Endothelial cell of umbilical vein (primary cell): ENCODE results near the gene MMP28. TPM values are rescaled to one million over a fixed set of nuclear protein-coding genes. Genes with fewer than 3 reads are reported as not detected.

ENCODE experiments used
- BruUV-seq: library from RNA; stranded (reverse); fragments of 400-500 nt; replicated peaks from 2 replicates; lab custom pipeline; 2021; lab: Mats Ljungman, UMichigan
- CTCF ChIA-PET: fragments of 300-600, 350-600 bp; sonication (Branson Sonifier 250); formaldehyde crosslinking; loops from one replicate; lab custom pipeline; 2021; ENCODE audit warnings: antibody characterized with exemption, inconsistent platforms; lab: Charles Lee
- POLR2A ChIA-PET: fragments of 300-600, 350-600 bp; sonication (Branson Sonifier 250); formaldehyde crosslinking; loops from one replicate; lab custom pipeline; 2021; ENCODE audit warnings: antibody characterized with exemption, inconsistent platforms; lab: Charles Lee
- DNase-seq: peaks from one replicate; pipeline ENCODE4 v3.0.0-alpha.2; 2011; ENCODE audit warnings: low read depth, low spot score
- FAIRE-seq: peaks from 2 replicates; lab custom pipeline; 2011; peaks lifted over from hg19 to GRCh38; lab: Jason Lieb, UNC
- H2AFZ ChIP-seq: 2 replicates; pipeline ENCODE4 v1.6.0; 2012; ENCODE audit warnings: low read depth, low read length, control low read depth, inconsistent platforms
- H3K27ac ChIP-seq: 2 replicates; pipeline ENCODE4 v1.5.1; 2011; ENCODE audit warnings: low read depth, mild to moderate bottlenecking, control low read depth, low read length, moderate library complexity; ENCODE audit not compliant: insufficient read depth
- H3K27me3 ChIP-seq, 2 experiments: 2 replicates each; pipeline versions ENCODE4 v1.6.0 to v1.6.1; 2011; ENCODE audit warnings: low read length in 2 of 2, mixed read lengths in 1 of 2; ENCODE audit not compliant: control insufficient read depth in 2 of 2, insufficient read depth in 2 of 2
- H3K36me3 ChIP-seq, 2 experiments: 2 replicates in 1 of 2; 3 replicates in 1 of 2; pipeline ENCODE4 v1.5.1; 2011; ENCODE audit warnings: low read length in 2 of 2, mild to moderate bottlenecking in 1 of 2, moderate library complexity in 1 of 2; ENCODE audit not compliant: control insufficient read depth in 2 of 2, insufficient read depth in 2 of 2; ENCODE audit errors: extremely low read depth in 1 of 2
- H3K4me1 ChIP-seq: 3 replicates; pipeline ENCODE4 v1.5.1; 2011; ENCODE audit warnings: mild to moderate bottlenecking, low read length; ENCODE audit not compliant: control insufficient read depth, insufficient read depth; ENCODE audit errors: extremely low read depth
- H3K4me2 ChIP-seq: 2 replicates; pipeline ENCODE4 v1.6.1; 2011; ENCODE audit warnings: low read length, control low read depth, mixed read lengths; ENCODE audit not compliant: insufficient read depth
- H3K4me3 ChIP-seq, 3 experiments: fragments of 200-600 bp in 1 of 3; sonication (generic), shearing (Covaris generic) in 1 of 3; replicated peaks in 1 of 3; 2 replicates each; pipeline ENCODE4 v1.5.1; 2011 to 2016; ENCODE audit warnings: control low read depth in 3 of 3, low read length in 3 of 3, mild to moderate bottlenecking in 2 of 3, inconsistent platforms in 1 of 3, low read depth in 1 of 3, moderate library complexity in 1 of 3; ENCODE audit not compliant: insufficient read depth in 1 of 3
- H3K79me2 ChIP-seq: 2 replicates; pipeline ENCODE4 v1.6.0; 2012; ENCODE audit warnings: low read length, inconsistent platforms; ENCODE audit not compliant: control insufficient read depth, insufficient read depth
- H3K9ac ChIP-seq: replicated peaks from 2 replicates; pipeline ENCODE3; 2011; ENCODE audit warnings: low read length, control low read depth; ENCODE audit not compliant: insufficient read depth; ENCODE audit errors: extremely low read depth
- H3K9me1 ChIP-seq: replicated peaks from 3 replicates; pipeline ENCODE4 v1.6.0; 2011; ENCODE audit warnings: mild to moderate bottlenecking, low read length; ENCODE audit not compliant: control insufficient read depth, insufficient read depth; ENCODE audit errors: extremely low read depth
- H3K9me3 ChIP-seq: replicated peaks from 2 replicates; pipeline ENCODE4 v1.5.1; 2012; ENCODE audit warnings: low read length, inconsistent platforms; ENCODE audit not compliant: control insufficient read depth, insufficient read depth
- H4K20me1 ChIP-seq: replicated peaks from 2 replicates; pipeline ENCODE3; 2011; ENCODE audit warnings: mild to moderate bottlenecking, low read length; ENCODE audit not compliant: control insufficient read depth, insufficient read depth; ENCODE audit errors: extremely low read depth
- CTCF ChIP-seq, 2 donors: IDR thresholded peaks; 1 replicate in 1 of 2; 2 replicates in 1 of 2; pipeline ENCODE4 v1.5.1; 2011; ENCODE audit warnings: low read length in 2 of 2, mild to moderate bottlenecking in 2 of 2, moderate library complexity in 2 of 2, control low read depth in 1 of 2, inconsistent platforms in 1 of 2, low read depth in 1 of 2; ENCODE audit not compliant: insufficient read depth in 1 of 2; ENCODE audit errors: extremely low read depth in 1 of 2
- EZH2 ChIP-seq: IDR thresholded peaks from 2 replicates; pipeline ENCODE4 v1.6.1; 2012; ENCODE audit warnings: borderline replicate concordance, low read depth, mild to moderate bottlenecking, moderate library complexity, low read length, inconsistent platforms; ENCODE audit not compliant: severe bottlenecking
- FOS ChIP-seq: IDR thresholded peaks from 2 replicates; pipeline ENCODE4 v1.6.1; 2011; ENCODE audit warnings: mild to moderate bottlenecking, low read length, moderate library complexity, borderline replicate concordance; ENCODE audit not compliant: insufficient read depth
- GATA2 ChIP-seq: IDR thresholded peaks from 2 replicates; pipeline ENCODE4 v1.7.0; 2011; ENCODE audit warnings: low read depth, mild to moderate bottlenecking, moderate library complexity, mixed read lengths, low read length; ENCODE audit not compliant: insufficient read length, insufficient read depth
- JUN ChIP-seq: IDR thresholded peaks from 2 replicates; pipeline ENCODE4 v1.6.1; 2011; ENCODE audit warnings: borderline replicate concordance, low read depth; ENCODE audit not compliant: insufficient read length, insufficient read depth
- MYC ChIP-seq: IDR thresholded peaks from one replicate; pipeline ENCODE4 v1.6.1; 2011; ENCODE audit warnings: mild to moderate bottlenecking, low read depth, low read length
- POLR2A ChIP-seq: IDR thresholded peaks from 2 replicates; pipeline ENCODE4 v1.6.1; 2012; ENCODE audit warnings: low read depth, mild to moderate bottlenecking, control low read depth, low read length
- POLR2AphosphoS5 ChIP-seq: IDR thresholded peaks from 2 replicates; pipeline ENCODE4 v1.6.1; 2012; ENCODE audit warnings: low read depth, mild to moderate bottlenecking, control low read depth, low read length, moderate library complexity; ENCODE audit not compliant: insufficient read depth
- dilution Hi-C: fragments of 300-500 bp; cut with MboI; formaldehyde crosslinking; loops from one replicate; pipeline ENCODE4 v1.15.0; 2019; ENCODE audit warnings: low sequenced_read_pairs; ENCODE audit not compliant: extremely low pct_ligation_motif_present
- intact Hi-C: fragments of 100-400 bp; cut with micrococcal nuclease; formaldehyde crosslinking; loops from one replicate; pipeline ENCODE4 v1.10.0; 2022
- polyA plus RNA-seq, 4 experiments: library from polyadenylated mRNA; depleted of rRNA in 3 of 4; stranded (reverse) in 3 of 4; unstranded in 1 of 4; fragments of >200 nt; gene quantifications; 2 replicates each; pipeline versions ENCODE4 v1.2.1 to v1.2.3, GENCODE V29; 2011 to 2012; ENCODE audit warnings: missing spikeins in 1 of 4
- total RNA-seq: library from RNA; stranded (reverse); gene quantifications from 2 replicates; pipeline ENCODE4 v1.2.3, GENCODE V29; 2021
- TF ChIP-seq, protein P1 (sequence below): IDR thresholded peaks from 2 replicates; pipeline ENCODE4 v1.6.1; 2011; ENCODE audit not compliant: insufficient read depth, insufficient read length

MMP28 gene
- total and polyA plus RNA-seq, 2 donors (not counting 3 experiments of a cell fraction or from before 2014, with no cell fraction given) = 6.1 to 7.1 TPM

DNA sequence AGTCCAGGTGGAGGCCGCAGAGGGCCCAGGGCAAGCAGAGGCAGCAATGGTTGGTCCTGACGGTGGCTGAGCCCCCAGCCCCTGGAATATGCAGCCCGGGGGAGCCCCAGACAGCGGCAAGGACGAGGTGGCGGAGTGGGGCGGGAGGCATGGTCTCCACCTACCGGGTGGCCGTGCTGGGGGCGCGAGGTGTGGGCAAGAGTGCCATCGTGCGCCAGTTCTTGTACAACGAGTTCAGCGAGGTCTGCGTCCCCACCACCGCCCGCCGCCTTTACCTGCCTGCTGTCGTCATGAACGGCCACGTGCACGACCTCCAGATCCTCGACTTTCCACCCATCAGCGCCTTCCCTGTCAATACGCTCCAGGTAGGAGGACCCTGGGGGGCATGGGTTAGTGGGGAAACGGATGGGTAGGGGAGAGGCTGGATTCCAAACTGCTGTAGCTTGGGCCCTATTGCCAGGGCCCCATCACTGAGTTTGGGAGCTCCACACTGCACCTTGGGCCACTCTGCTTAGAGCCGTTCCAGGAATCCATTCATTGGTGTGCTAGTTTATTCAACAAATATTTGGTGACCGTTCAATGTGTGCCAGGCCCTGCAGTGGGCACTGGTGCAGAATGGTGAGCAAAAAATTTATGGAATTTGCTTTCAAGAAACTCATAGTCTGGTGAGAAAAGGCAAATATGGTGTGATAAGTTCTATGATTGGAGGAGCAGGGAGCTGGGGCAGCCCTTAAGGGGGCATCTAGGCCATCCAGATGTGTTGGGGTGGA is 60.2 kb downstream of the MMP28 start:
- dilution Hi-C loops (loop anchor here (25.0 kb wide), 1 partner anchor 123 kb away; no protein-coding TSS in a partner anchor), intact Hi-C loops (no loop called here)
- no peaks in the 10 kb centered on the region for H3K9me3 ChIP-seq
- no peak overlapping the region for H3K9ac ChIP-seq
- H3K79me2 ChIP-seq = no peaks in the 10 kb centered on the region
- H2AFZ ChIP-seq = no peak overlapping the region
- FAIRE-seq (no peak), DNase-seq (no peak)
- no peak overlapping the region for H3K27ac ChIP-seq
- no TSS peak for BruUV-seq
- no peak overlapping the region for H3K4me2 ChIP-seq
- peaks cover 19 to 24% of the 10 kb centered on the region in 2 experiments for H3K27me3 ChIP-seq
- H4K20me1 ChIP-seq = no peaks in the 10 kb centered on the region
- H3K36me3 ChIP-seq = no peaks in the 10 kb centered on the region
- no peaks in the 10 kb centered on the region for H3K9me1 ChIP-seq
- no peak overlapping the region for H3K4me3 ChIP-seq
- TF ChIP-seq FOS (no peak), EZH2 (no peak), POLR2AphosphoS5 (no peak)
- TF ChIP-seq, protein P1, sequence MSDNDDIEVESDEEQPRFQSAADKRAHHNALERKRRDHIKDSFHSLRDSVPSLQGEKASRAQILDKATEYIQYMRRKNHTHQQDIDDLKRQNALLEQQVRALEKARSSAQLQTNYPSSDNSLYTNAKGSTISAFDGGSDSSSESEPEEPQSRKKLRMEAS = no peak
- ChIA-PET CTCF (interaction anchor here (1.4 to 1.6 kb wide), 2 partner anchors 12 to 13 kb away, joined by 4 read pairs; no protein-coding TSS in a partner anchor), POLR2A (no interaction called here)
- peaks cover 4% of the 10 kb centered on the region for H3K4me1 ChIP-seq

DNA sequence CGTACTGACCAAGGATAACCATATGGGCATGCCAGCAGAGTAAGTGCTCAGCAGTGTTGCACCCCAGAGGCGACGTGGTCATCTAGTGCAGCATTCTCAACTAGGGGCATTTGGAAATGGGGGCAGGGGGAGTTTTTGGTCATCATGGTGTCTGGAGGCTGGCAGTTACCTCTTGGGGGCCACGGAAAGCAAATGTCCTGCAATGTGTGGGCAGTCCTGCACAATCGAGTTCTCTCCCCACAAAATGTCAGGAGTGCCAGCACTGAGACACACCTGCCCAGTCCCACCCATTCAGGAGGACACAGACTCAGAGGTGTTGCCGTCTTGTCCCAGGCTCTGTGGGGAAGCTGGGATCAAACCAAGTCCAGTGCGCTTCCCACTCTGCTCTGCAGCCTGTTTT is 61.0 kb downstream of the MMP28 start:
- no peak overlapping the region for H2AFZ ChIP-seq
- BruUV-seq = no TSS peak
- intact Hi-C loops = no loop called here

More for the DNA sequence above, 61.0 kb downstream of the MMP28 start:
- Histone ChIP-seq H3K4me2 (no peak overlapping the region), H3K79me2 (no peaks in the 10 kb centered on the region), H3K4me3 (no peak overlapping the region), H3K27ac (no peak overlapping the region), H4K20me1 (no peaks in the 10 kb centered on the region), H3K27me3 (peaks cover 13 to 21% of the 10 kb centered on the region in 2 experiments), H3K9me1 (no peaks in the 10 kb centered on the region), H3K36me3 (no peaks in the 10 kb centered on the region), H3K9ac (no peak overlapping the region), H3K9me3 (no peaks in the 10 kb centered on the region), H3K4me1 (peaks cover 4% of the 10 kb centered on the region)
- dilution Hi-C loops = loop anchor here (25.0 kb wide), 1 partner anchor 122 kb away; no protein-coding TSS in a partner anchor
- CTCF ChIA-PET = interaction anchor here (1.7 kb wide), 1 partner anchor 13 kb away, joined by 6 read pairs; no protein-coding TSS in a partner anchor
- TF ChIP-seq CTCF (IDR thresholded peaks at IDR 0.05; ENCODE audit: extremely low read depth in 1 of 2, insufficient read depth in 1 of 2, low read depth in 1 of 2, low read length in 2 of 2) = no peak
- no peak for TF ChIP-seq MYC
- TF ChIP-seq POLR2AphosphoS5 = no peak
- TF ChIP-seq, protein P1 = no peak
- no peak for TF ChIP-seq JUN
- TF ChIP-seq POLR2A = no peak
- TF ChIP-seq GATA2 = no peak
- no peak for TF ChIP-seq EZH2
- TF ChIP-seq FOS = no peak
- POLR2A ChIA-PET = no interaction called here
- DNase-seq (no peak), FAIRE-seq (no peak)
